ENCODE data around the gene ZNF580. TPM values are rescaled to one million over a fixed set of nuclear protein-coding genes. Genes with fewer than 3 reads are reported as not detected.

ZNF580 gene
- total RNA-seq, 1 donor from 2014 or later, result 81.2 TPM

DNA sequence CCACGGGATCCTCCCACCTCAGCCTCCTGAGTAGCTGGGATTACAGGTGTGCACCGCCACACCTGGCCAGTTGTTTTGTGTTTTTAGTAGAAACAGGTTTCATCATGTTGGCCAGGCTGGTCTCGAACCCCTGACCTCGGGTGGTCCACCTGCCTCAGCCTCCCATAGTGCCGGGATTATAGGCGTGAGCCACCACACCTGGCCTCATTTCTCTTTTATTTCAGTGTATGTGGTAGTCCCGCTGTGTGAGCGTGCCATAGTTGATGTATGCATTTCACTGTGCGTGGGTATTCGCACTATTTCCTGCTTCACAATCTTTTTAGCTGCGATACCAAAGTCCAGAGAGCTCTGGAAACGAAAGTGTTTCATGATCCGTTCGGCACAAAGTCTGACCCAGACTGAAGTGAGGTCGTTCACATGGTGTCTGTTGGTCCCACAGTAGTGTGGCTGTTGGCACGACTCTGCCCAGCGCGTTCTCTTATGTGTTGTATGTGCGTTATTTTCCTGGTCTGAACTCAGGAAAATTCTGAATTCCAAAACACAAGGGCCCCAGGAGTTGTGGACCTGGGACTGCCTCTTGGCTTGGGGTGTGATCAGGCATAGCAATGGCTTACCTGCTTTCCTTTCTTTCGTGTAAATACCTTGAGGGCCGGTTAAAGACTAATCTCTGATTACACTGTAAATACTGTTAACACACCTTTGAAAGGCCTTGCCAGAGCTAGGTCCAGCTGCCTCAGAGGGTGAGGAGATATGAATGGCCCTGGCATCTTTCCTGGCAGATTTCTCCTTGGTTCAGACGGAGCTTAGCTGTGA, 42.9 kb downstream of the ZNF580 start:
- TF ChIP-seq, protein P1, sequence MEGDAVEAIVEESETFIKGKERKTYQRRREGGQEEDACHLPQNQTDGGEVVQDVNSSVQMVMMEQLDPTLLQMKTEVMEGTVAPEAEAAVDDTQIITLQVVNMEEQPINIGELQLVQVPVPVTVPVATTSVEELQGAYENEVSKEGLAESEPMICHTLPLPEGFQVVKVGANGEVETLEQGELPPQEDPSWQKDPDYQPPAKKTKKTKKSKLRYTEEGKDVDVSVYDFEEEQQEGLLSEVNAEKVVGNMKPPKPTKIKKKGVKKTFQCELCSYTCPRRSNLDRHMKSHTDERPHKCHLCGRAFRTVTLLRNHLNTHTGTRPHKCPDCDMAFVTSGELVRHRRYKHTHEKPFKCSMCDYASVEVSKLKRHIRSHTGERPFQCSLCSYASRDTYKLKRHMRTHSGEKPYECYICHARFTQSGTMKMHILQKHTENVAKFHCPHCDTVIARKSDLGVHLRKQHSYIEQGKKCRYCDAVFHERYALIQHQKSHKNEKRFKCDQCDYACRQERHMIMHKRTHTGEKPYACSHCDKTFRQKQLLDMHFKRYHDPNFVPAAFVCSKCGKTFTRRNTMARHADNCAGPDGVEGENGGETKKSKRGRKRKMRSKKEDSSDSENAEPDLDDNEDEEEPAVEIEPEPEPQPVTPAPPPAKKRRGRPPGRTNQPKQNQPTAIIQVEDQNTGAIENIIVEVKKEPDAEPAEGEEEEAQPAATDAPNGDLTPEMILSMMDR (IDR thresholded peaks at IDR 0.05), result no peak
- ChIA-PET CTCF (interaction anchor here (1.1 to 1.2 kb wide), 2 partner anchors 51 to 53 kb away, joined by 3 read pairs; no protein-coding TSS in a partner anchor), POLR2A (no interaction called here)
- intact Hi-C loops (cut with micrococcal nuclease), result no loop called here
- H3K27ac Mint-ChIP-seq, result no peak overlapping the region
- no peaks in the 10 kb centered on the region for H3K9me3 Mint-ChIP-seq
- H3K36me3 Mint-ChIP-seq (ENCODE audit: low read depth), result peaks cover 81% of the 10 kb centered on the region
- H3K27me3 Mint-ChIP-seq, result no peaks in the 10 kb centered on the region
- H3K4me3 Mint-ChIP-seq, result no peak overlapping the region
- H3K4me1 Mint-ChIP-seq, result peaks cover 58% of the 10 kb centered on the region
- ATAC-seq (ENCODE audit: low read depth), result no peak
- no peak for DNase-seq

DNA sequence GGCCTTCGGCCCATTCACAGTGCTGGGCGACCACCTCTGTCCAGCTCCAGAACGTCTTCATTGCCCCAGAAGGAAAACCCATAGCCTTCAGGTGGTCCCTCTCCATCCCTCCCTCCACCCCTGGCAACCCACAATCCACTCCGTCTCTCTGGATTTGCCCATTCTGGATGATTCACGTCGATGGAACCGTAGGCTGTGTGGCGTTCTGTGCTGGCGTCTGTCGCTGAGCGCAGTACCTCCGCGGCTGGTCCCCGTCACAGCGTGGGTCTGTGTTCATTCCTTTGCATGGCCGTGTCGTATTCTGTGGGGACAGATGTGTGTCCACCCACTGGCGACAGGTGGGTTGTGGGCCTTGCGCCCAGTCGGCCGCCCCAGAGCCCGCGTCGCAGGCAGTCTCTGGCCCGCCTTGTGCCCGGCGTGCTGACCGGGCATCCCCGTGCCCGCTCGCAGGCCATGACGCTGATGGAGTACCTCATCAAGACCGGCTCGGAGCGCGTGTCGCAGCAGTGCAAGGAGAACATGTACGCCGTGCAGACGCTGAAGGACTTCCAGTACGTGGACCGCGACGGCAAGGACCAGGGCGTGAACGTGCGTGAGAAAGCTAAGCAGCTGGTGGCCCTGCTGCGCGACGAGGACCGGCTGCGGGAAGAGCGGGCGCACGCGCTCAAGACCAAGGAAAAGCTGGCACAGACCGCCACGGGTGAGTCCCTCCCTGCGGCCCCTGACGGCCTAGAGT, 44.3 kb downstream of the ZNF580 start:
- H3K27ac Mint-ChIP-seq, result no peak overlapping the region
- DNase-seq (no peak), ATAC-seq (ENCODE audit: low read depth) (no peak)
- H3K36me3 Mint-ChIP-seq (ENCODE audit: low read depth), result peaks cover 77% of the 10 kb centered on the region
- TF ChIP-seq, protein P1 (IDR thresholded peaks at IDR 0.05), result no peak
- CTCF ChIA-PET, result no interaction called here
- H3K4me3 Mint-ChIP-seq, result no peak overlapping the region
- intact Hi-C loops (cut with micrococcal nuclease), result no loop called here
- no peaks in the 10 kb centered on the region for H3K27me3 Mint-ChIP-seq
- H3K4me1 Mint-ChIP-seq, result peaks cover 50% of the 10 kb centered on the region
- no peaks in the 10 kb centered on the region for H3K9me3 Mint-ChIP-seq
- POLR2A ChIA-PET, result no interaction called here

DNA sequence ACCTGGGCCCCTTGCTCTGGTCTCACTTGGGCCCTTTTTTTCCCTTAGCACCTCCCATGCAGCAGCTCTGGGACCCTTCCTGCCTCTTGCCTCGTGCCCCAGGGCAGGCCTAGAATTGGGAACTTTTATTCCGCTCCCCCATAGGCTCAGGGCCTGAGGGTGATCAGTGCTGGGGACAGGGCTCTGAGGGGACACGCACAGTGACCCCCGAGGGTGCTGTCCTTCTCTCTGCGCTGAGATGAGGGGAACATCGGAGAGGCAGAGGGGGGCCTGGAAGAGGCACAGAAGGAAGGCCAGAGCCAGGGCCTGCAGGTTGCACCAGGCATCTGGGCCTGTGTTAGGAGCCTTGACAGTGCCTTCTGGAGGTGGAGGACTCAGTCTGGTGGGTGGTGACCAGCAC, 45.0 kb downstream of the ZNF580 start:
- intact Hi-C loops (cut with micrococcal nuclease), result no loop called here
- Mint-ChIP-seq H3K27me3 (no peaks in the 10 kb centered on the region), H3K9me3 (no peaks in the 10 kb centered on the region), H3K4me3 (no peak overlapping the region), H3K27ac (no peak overlapping the region), H3K36me3 (ENCODE audit: low read depth) (peaks cover 76% of the 10 kb centered on the region), H3K4me1 (peaks cover 44% of the 10 kb centered on the region)
- TF ChIP-seq, protein P1 (IDR thresholded peaks at IDR 0.05), result no peak
- no peak for ATAC-seq (ENCODE audit: low read depth)
- CTCF ChIA-PET, result no interaction called here
- POLR2A ChIA-PET, result no interaction called here
- no peak for DNase-seq

DNA sequence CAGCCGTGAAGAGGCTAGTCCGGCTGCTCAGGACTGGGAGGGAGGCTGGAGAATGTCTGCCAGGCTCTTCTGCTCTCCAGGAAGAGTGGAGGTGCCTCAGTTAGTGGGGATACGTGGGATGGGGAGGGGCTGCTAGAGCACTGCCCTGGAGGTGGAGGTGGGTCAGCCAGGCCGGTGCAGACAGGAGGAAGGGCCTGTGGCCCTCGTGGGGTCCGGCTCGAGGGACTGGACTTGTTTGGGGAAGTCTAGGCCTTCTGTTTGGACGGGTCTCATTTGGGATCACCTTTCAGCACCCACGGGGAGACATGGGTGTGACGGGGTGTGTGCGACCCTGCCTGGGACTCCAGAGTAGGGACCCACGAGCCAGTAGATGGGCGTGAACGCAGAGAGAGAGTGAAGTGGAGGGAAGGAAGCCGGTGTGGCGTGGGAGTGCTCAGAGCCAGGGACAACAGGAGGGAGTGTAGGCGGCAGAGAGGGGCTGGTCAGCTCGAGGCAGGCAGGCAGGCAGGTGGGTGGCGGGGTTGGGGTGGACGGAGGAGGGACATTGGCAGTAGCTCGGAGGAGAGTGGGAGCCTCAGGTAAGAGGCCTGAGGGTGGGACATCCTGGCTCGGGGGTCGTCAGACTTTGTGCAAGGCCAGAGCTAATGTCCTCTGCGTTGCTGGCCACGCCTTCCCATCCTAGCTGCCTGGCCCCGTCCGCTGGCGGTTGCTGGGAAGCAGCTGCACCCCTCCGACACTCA, 45.7 kb downstream of the ZNF580 start:
- intact Hi-C loops (cut with micrococcal nuclease), result no loop called here
- CTCF ChIA-PET, result no interaction called here

More for the DNA sequence above, 45.7 kb downstream of the ZNF580 start:
- no peak for ATAC-seq (ENCODE audit: low read depth)
- POLR2A ChIA-PET, result interaction anchor here (0.6 kb wide), 1 partner anchor 1583 kb away, joined by 4 read pairs; no protein-coding TSS in a partner anchor
- Mint-ChIP-seq H3K36me3 (ENCODE audit: low read depth) (peaks cover 76% of the 10 kb centered on the region), H3K4me1 (peaks cover 38% of the 10 kb centered on the region), H3K9me3 (no peaks in the 10 kb centered on the region), H3K4me3 (no peak overlapping the region), H3K27ac (no peak overlapping the region), H3K27me3 (no peaks in the 10 kb centered on the region)
- DNase-seq, result no peak
- TF ChIP-seq, protein P1 (IDR thresholded peaks at IDR 0.05), result no peak

All from activated B cell treated with CpG ODN at 0.5 μM for 24 hours (primary cell).